Right cardiac atrium (tissue), 5 donors: ENCODE measurements around the gene DDX5. TPM values are rescaled to one million over a fixed set of nuclear protein-coding genes. Genes with fewer than 3 reads are reported as not detected.
A peak's percentile ranks its signal among the peaks of the same experiment; 100 is the strongest.
"Not testable (repeated sequence)": the region's sequence is repeated elsewhere in the genome, so short reads cannot be mapped to it uniquely, and the experiment has no call there.

Experiments used
- ATAC-seq, 2 donors: fragments of 200-7000 bp; cut with Tn5 transposase; one replicate each; pipeline versions ENCODE4 v1.8.0 to v1.9.1; 2020; ENCODE audit warnings: moderate library complexity in 2 of 2, mild to moderate bottlenecking in 1 of 2
- DNase-seq, 3 donors: peaks; one replicate each; pipeline ENCODE4 v3.0.0-alpha.2; 2020
- H3K27ac ChIP-seq: one replicate; pipeline ENCODE4 v1.5.1; 2013; ENCODE audit warnings: mild to moderate bottlenecking, low read length, control low read depth, moderate library complexity
- H3K27me3 ChIP-seq: one replicate; pipeline ENCODE4 v1.6.1; 2013; ENCODE audit not compliant: control insufficient read depth, insufficient read depth
- H3K4me1 ChIP-seq: one replicate; pipeline ENCODE4 v1.6.1; 2013; ENCODE audit warnings: low read length; ENCODE audit not compliant: control insufficient read depth, insufficient read depth
- H3K4me3 ChIP-seq: one replicate; pipeline ENCODE4 v1.5.1; 2013; ENCODE audit warnings: low read length, control low read depth
- H3K9me3 ChIP-seq: one replicate; pipeline ENCODE4 v1.6.1; 2013; ENCODE audit warnings: low read length; ENCODE audit not compliant: control insufficient read depth
- WGBS: extraction: QIAGEN DNeasy Blood & Tissue Kit; methylation state at CpG from one replicate; pipeline ENCODE4 v1.1.7; 2013; 5-methylcytosine and 5-hydroxymethylcytosine counted together
- intact Hi-C, 4 donors: fragments of 100-400 bp; cut with DNase I; formaldehyde crosslinking; loops; one replicate each; pipeline versions ENCODE4 v1.11.0 to v1.14.0; 2022 to 2023
- polyA plus RNA-seq: library from polyadenylated mRNA; stranded (reverse); fragments of 200-250 nt; gene quantifications from one replicate; pipeline ENCODE4 v1.2.3, GENCODE V29; 2013
- total RNA-seq, 4 donors: library from RNA; stranded (reverse); fragmentation: NEBNext Ultra II Directional; extraction: Animal tissue kit (Norgen Biotek cat#: 25700); gene quantifications; one replicate each; pipeline ENCODE4 v1.2.1, GENCODE V29; 2021
- donor health status: healthy with polysubstance abuse.
- donor health status: DM: no; HTN: yes; CAD: no.
- donor health status: DM: no; HTN: no; CAD: no.
- donor health status: DM: no; HTN: yes; CAD: no; lungs with severe emphysema.
- donor health status: DM: yes; HTN: yes; CAD: no.

Gene DDX5
- total and polyA plus RNA-seq, 5 donors: 312 to 573 (median 404) TPM

- no peak for DNase-seq
- Histone ChIP-seq H3K27me3 (no peaks in the 10 kb centered on the region), H3K9me3 (no peaks in the 10 kb centered on the region), H3K27ac (no peak overlapping the region), H3K4me3 (no peak overlapping the region), H3K4me1 (peaks cover 3% of the 10 kb centered on the region)
- intact Hi-C loops: no loop called here
- ATAC-seq: no peak
- WGBS: 71% methylated on average over 11 of the region's 11 CpGs
These were observed 5.0 kb downstream of the DDX5 start for GRCh38 chr17:64500862-64501765.

- 85% methylated on average over 8 of the region's 8 CpGs for WGBS
- no peak for DNase-seq
- H3K27me3 ChIP-seq: no peaks in the 10 kb centered on the region
- ATAC-seq: no peak
- no peak overlapping the region for H3K4me3 ChIP-seq
- peaks cover 3% of the 10 kb centered on the region for H3K4me1 ChIP-seq
- no peaks in the 10 kb centered on the region for H3K9me3 ChIP-seq
- intact Hi-C loops: no loop called here
- no peak overlapping the region for H3K27ac ChIP-seq
These were observed 5.6 kb downstream of the DDX5 start for GRCh38 chr17:64500487-64500859.

GRCh38 chr17:64499805-64500486 lies 6.1 kb downstream of the DDX5 start:
- DNase-seq: no peak
- Histone ChIP-seq H3K9me3 (no peaks in the 10 kb centered on the region), H3K4me1 (peaks cover 3% of the 10 kb centered on the region), H3K27me3 (no peaks in the 10 kb centered on the region), H3K4me3 (no peak overlapping the region), H3K27ac (no peak overlapping the region)
- whole genome bisulfite sequencing: 78% methylated on average over 6 of the region's 6 CpGs
- intact Hi-C loops: loop anchor here in 1 of 4 donors (10.0 kb wide), 1 partner anchor 185 kb away; no protein-coding TSS in a partner anchor
- no peak for ATAC-seq

- H3K4me3 ChIP-seq: no peak overlapping the region
- DNase-seq (no peak), ATAC-seq (no peak)
- intact Hi-C loops: loop anchor here in 1 of 4 donors (10.0 kb wide), 1 partner anchor 184 kb away; no protein-coding TSS in a partner anchor
- H3K9me3 ChIP-seq: no peaks in the 10 kb centered on the region
- 63% methylated on average over 7 of the region's 7 CpGs for WGBS
- H3K4me1 ChIP-seq: peaks cover 3% of the 10 kb centered on the region
- H3K27ac ChIP-seq: no peak overlapping the region
- no peaks in the 10 kb centered on the region for H3K27me3 ChIP-seq
These were observed 7.5 kb downstream of the DDX5 start for GRCh38 chr17:64498308-64499203.

GRCh38 chr17:64497565-64498035 lies 8.5 kb downstream of the DDX5 start:
- peaks cover 2% of the 10 kb centered on the region for H3K4me1 ChIP-seq
- no peaks in the 10 kb centered on the region for H3K27me3 ChIP-seq
- peak overlapping the region; percentile 62 for H3K4me3 ChIP-seq
- WGBS: 47% methylated on average over 4 of the region's 4 CpGs
- H3K9me3 ChIP-seq: no peaks in the 10 kb centered on the region
- ATAC-seq (no peak), DNase-seq (no peak)
- intact Hi-C loops: loop anchor here in 1 of 4 donors (10.0 kb wide), 1 partner anchor 183 kb away; no protein-coding TSS in a partner anchor
- peak overlapping the region; percentile 35 for H3K27ac ChIP-seq

GRCh38 chr17:64496786-64497564 lies 9.1 kb downstream of the DDX5 start, which contains the start of gene POLG2:
TSS of gene POLG2 (minus strand) at chr17:64497054. CDS start at chr17:64496968, 86 bp downstream.
- H3K27ac ChIP-seq: peak within 1 kb of the TSS; percentile 53
- under 1% methylated on average over 50 of the region's 50 CpGs for WGBS
- peak within 1 kb of the TSS; percentile 62 for H3K4me3 ChIP-seq
- intact Hi-C loops: loop anchor here in 1 of 4 donors (10.0 kb wide), 1 partner anchor 182 kb away; no protein-coding TSS in a partner anchor
- peaks cover 2% of the 10 kb centered on the region for H3K4me1 ChIP-seq
- no peaks in the 10 kb centered on the region for H3K27me3 ChIP-seq
- ATAC-seq (peak; percentile 96), DNase-seq (peak; percentile 96 to 98 (median 97))
- no peaks in the 10 kb centered on the region for H3K9me3 ChIP-seq

GRCh38 chr17:64496348-64496785 lies 9.7 kb downstream of the DDX5 start:
- intact Hi-C loops: loop anchor here in 1 of 4 donors (10.0 kb wide), 1 partner anchor 182 kb away; no protein-coding TSS in a partner anchor
- Histone ChIP-seq H3K27me3 (no peaks in the 10 kb centered on the region), H3K4me3 (peak overlapping the region; percentile 62), H3K27ac (peak overlapping the region; percentile 53), H3K9me3 (no peaks in the 10 kb centered on the region), H3K4me1 (peaks cover 2% of the 10 kb centered on the region)
- ATAC-seq (no peak), DNase-seq (no peak)
- under 1% methylated on average over 20 of the region's 20 CpGs for WGBS

GRCh38 chr17:64495300-64495699 lies 10.8 kb downstream of the DDX5 start:
- H3K27me3 ChIP-seq, ATAC-seq, H3K27ac ChIP-seq, H3K4me1 ChIP-seq, DNase-seq, H3K4me3 ChIP-seq, H3K9me3 ChIP-seq: not testable (repeated sequence)
- intact Hi-C loops: loop anchor here in 1 of 4 donors (10.0 kb wide), 1 partner anchor 180 kb away; no protein-coding TSS in a partner anchor
- 93% methylated on average over 5 of the region's 5 CpGs for WGBS

GRCh38 chr17:64494121-64494520 lies 12.0 kb downstream of the DDX5 start:
- H3K4me1 ChIP-seq: peaks cover 2% of the 10 kb centered on the region
- H3K27me3 ChIP-seq: no peaks in the 10 kb centered on the region
- no peaks in the 10 kb centered on the region for H3K9me3 ChIP-seq
- DNase-seq: no peak
- H3K27ac ChIP-seq: no peak overlapping the region
- ATAC-seq: no peak
- intact Hi-C loops: loop anchor here in 2 of 4 donors (5.0 to 10.0 kb wide), 2 partner anchors 72 to 179 kb away; no protein-coding TSS in a partner anchor
- H3K4me3 ChIP-seq: no peak overlapping the region
- 93% methylated on average over 2 of the region's 2 CpGs for WGBS
